Femur (tissue), 1 donor: ENCODE results near the gene ZGLP1.
A peak's percentile ranks its signal among the peaks of the same experiment; 100 is the strongest.
"Not testable (repeated sequence)": the region's sequence is repeated elsewhere in the genome, so short reads cannot be mapped to it uniquely, and the experiment has no call there.

Source experiments
- DNase-seq: peaks from one replicate; pipeline ENCODE4 v3.0.0-alpha.2; 2017

The ZGLP1 gene

GRCh38 chr19:10309423-10309822, at the start of gene ZGLP1:
ZGLP1 (minus strand) TSS chr19:10309815.
- DNase-seq = no peak

- no peak for DNase-seq
Measured at GRCh38 chr19:10356431-10356830, 46.8 kb upstream of the ZGLP1 start.

- peak; percentile 55 for DNase-seq
Measured at GRCh38 chr19:10353793-10354391, 44.3 kb upstream of the ZGLP1 start.

- DNase-seq = peak; percentile 74
Measured at GRCh38 chr19:10352764-10353671, 43.4 kb upstream of the ZGLP1 start.

- DNase-seq = no peak
Measured at GRCh38 chr19:10346509-10346908, 36.9 kb upstream of the ZGLP1 start.

GRCh38 chr19:10344780-10345179, 35.2 kb upstream of the ZGLP1 start:
- DNase-seq = no peak

- no peak for DNase-seq
Measured at GRCh38 chr19:10343495-10343894, 33.9 kb upstream of the ZGLP1 start.

DNA sequence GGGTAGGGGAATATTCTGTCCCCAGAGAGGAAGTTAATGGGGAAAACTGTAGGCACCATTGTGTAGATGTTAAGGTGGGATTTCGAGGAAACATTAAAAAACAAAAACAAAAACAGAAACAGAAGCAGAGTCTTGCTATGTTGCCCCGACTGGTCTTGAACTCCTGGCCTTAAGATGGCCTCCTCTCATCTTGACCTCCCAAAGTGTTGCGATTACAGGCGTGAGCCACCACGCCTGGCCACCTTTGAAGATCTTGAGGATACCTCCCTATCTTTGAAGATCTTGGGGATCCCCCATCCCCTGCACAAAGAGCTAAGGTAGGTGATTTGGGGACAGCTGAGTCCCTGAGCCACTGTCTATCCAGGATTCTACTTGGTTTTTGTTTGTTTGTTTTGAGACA, 30.4 kb upstream of the ZGLP1 start:
- DNase-seq = no peak

DNA sequence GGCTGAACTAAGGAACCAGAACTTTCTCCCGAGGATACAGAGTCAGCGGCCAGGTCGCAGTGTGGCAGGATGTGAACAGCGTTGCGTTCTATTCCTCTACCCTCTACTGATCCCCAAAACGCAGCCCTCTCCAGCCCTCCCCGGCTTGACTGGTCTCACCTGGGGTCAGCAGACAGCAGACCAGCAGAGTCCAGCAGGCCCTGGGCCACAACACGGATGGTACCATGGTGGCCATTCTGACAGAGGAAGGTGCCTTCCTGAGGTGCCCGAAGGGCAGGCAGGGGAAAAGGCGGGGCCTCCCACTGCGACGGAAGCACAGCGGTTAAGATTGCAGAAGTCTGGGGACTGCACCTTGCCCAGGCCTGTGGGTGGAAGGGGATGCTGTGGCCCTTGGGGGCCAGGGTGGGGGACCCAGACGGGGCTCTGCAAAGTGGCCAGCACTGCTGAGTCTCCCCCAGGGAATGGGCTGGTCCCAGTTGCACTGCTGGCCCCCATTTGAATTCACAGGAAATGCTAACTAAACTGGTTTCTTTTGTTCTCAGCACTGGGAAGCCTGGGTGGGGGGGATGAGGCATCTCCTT, 29.9 kb upstream of the ZGLP1 start, which contains the start of gene ICAM3:
Gene ICAM3 (minus strand): TSS at position 245 of the 581 bp plus-strand sequence. CDS start 10 bp downstream, at position 235.
- no peak for DNase-seq

- no peak for DNase-seq
Measured at GRCh38 chr19:10338940-10339339, 29.3 kb upstream of the ZGLP1 start.

DNA sequence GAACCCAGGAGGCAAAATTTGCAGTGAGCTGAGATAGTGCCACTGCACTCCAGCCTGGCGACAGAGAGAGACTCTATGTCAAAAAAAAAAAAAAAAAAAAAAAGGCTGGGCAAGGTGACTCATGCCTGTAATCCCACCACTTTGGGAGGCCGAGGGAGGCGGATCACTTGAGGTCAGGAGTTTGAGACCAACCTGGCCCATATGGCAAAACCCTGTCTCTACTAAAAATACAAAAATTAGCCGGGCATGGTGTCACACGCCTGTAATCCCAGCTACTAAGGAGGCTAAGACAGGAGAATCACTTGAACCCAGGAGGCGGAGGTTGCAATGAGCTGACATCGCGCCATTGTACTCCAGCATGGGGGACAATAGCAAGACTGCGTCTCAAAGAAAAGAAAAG, 27.1 kb upstream of the ZGLP1 start:
- DNase-seq = not testable (repeated sequence)

- no peak for DNase-seq
Measured at GRCh38 chr19:10335352-10335985, 25.9 kb upstream of the ZGLP1 start.

DNA sequence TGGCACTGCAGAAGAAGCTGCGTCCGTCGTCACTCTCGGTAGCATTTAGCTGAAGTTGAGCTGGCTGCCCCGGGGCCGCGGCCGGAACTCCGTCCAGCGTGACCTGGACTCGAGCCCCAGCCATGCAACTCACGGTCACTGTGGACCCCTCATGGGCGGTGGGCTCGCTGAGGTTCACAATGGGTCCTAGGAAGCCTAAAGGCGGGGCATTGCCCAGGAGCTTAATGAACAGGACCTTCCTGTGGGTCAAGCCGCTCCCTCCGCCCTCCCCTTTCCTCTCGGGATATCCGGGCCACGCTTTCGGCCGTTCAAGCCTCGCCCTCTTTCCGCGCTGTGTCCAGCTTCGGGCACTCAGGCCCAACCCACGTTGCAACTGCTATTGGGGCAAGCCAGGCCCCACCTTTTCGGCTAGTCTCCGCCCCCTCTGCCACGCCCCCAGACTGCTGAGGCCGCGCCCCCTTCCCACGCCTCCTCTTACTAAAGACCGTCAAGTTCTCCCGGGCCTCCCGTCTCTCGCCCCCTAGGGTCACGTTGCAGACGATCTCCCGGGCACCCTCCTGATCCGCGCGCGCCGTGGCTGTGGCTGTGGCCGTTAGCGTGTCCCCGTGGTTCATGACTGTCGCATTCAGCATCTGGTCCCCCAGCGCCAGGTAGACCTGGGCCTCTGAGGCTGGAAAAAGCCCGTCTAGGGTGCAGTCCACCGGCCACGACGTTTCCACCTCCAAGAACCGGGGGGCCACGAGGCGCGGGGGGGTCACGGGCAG, 25.2 kb upstream of the ZGLP1 start:
- peak; percentile 95 for DNase-seq

- no peak for DNase-seq
Measured at GRCh38 chr19:10333758-10334587, 24.4 kb upstream of the ZGLP1 start.

DNA sequence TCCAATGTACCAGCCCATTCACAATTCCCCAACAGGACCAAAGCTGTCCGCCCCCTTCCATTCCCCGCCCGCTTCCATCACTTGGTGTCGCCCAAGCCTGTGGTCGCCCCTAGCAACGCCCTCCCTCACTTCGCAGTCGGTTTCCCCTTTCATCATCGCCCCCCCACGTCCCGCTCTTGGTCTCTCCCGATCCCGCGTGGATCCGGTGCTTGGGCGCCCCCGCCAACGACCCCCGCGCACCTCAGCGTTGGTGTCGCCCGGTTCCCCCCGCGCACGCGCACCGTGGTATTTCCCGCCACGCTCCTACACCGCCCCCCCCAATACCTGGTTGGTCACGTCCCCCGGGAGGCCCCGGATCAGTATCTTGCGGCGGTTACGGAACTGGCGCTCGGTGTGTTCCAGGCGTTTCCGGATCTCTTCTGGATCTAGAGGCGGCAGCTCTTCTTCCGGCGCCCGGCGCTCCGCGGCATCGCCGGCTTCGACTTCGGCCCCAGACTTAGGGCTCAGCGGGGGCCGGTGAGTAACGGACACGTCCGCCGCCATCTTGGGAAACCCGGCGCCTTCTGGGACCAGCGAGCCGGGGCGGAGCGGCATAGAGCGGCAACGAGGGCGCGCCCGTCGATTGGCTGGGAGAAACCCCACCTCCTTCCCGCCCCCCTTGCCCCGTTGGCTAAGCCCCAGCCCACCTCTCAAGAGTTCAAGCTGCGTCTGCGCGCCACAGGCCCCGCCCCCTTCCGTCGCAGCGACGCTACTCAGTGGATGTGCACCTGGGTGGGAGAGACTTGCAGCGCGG, 23.5 kb upstream of the ZGLP1 start, which contains the start of gene RAVER1:
Gene RAVER1 (minus strand): TSS at position 565 of the 793 bp plus-strand sequence. CDS start 22 bp downstream, at position 543.
- DNase-seq = peak; percentile 99

- no peak for DNase-seq
Measured at GRCh38 chr19:10332158-10332964, 22.7 kb upstream of the ZGLP1 start.

DNA sequence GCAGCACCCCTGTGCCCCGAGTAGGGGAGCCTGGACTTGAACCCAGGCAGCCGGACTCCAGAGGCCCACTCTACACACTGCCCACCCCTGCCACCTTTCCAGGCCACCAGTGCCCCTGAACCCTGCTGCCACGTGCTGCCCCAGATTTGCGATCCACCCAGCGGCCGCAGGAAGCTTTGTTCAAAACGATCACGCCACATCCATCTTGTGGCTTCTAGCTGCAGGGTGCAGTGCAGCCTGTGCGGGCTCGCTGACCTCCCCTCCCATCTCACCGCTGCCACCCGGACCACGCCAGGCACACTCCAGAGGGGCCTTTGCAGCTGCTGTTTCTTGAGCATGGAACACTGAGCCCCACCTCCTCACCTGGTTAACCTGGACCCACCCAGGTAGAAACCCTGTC, 19.9 kb upstream of the ZGLP1 start:
- no peak for DNase-seq

DNA sequence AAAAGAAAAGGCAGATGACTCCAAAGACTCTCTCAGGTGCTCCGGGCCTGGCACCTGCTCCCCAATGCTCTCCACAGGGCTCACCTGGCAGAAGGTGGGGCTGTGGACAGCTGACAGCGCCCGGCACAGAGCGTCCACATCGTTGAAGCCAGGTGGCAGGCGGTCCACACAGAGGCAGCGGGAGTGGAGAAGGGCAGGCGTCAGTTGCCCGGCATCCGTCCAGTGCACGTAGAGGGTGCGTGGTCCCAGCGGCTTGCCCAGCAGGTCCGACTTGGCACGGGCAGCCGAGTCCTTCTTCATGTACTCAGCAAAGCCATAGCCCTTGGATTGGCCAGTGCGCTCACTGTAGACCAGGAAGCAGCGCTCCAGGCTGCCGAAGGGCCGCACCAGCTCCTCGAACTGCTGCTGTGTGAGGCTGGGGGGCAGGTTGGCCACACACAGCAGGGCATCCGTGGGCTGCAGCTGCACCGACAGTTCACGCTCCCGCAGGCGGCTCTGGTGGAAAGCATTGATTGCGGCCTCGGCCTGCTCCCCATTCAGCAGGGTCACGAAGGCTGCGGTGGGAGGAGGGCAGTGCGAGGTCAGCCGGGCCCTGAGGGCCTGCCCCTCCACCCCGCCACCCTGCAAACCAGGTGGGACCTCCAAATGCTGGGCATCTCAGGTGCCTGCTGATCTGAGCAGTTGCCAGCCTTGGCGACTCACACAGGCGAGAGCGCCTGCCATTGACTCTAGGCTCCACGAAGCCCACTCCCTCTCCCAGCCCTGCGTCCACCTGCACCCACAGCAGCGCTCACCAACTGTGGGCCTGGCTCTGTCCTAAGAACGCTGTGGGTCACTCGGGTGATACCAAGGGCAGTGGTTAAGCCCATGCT, 19.2 kb upstream of the ZGLP1 start:
- no peak for DNase-seq

GRCh38 chr19:10327793-10328192, 18.2 kb upstream of the ZGLP1 start:
- no peak for DNase-seq
